Neural progenitor cell (in vitro differentiated cells): ENCODE measurements around the gene IGF2.

Source experiments
- EZH2phosphoT487 ChIP-seq: fragments of 200-600 bp; sonication (generic); IDR thresholded peaks from 2 replicates; pipeline ENCODE4 v1.6.1; 2017; ENCODE audit warnings: antibody characterized with exemption
- TF ChIP-seq, protein P1 (sequence below): fragments of 200-600 bp; sonication (generic); IDR thresholded peaks from 2 replicates; pipeline ENCODE4 v1.5.1; 2017; ENCODE audit warnings: antibody characterized with exemption, mild to moderate bottlenecking

DNA sequence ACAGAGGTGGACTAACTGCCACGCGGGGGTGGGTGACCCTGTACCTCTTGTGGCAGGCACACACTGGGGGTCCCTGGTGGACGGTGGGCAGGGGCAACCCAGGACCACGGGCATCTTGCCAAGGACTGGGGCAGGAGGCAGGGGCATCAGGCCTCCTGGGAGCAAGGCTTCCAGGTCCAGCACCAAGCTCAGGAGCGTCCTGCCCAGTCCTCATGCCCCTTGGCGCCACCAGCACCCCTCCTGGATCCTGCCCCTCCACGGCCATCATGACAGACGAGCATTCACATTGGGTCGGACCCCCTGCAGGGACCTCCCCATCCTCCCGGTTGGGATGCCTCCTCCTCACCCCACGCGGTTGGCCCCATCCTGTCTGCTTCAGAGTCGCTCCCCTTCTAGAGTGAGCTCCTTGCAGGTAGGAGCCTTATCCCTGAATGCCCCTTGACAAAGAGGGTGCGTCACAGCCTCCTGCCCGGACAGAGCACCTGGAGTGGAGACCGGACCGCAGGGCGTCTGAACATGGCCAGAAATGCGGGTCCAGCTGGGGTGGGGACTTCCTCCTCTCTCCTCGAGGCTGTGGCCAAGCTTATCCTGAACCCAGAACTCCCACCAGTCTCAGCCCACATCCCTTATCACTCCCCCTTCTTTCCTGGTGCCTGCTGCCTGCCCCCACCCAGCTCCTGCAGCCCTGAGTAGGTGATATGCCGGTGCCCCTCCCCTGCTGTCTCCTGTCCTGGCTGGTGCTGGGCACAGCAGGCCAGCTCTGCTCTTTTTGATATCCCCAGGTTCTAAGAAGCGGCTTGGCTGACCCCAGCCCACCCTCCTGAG, 40.3 kb downstream of the IGF2 start:
- TF ChIP-seq EZH2phosphoT487 = no peak
- TF ChIP-seq, protein P1, sequence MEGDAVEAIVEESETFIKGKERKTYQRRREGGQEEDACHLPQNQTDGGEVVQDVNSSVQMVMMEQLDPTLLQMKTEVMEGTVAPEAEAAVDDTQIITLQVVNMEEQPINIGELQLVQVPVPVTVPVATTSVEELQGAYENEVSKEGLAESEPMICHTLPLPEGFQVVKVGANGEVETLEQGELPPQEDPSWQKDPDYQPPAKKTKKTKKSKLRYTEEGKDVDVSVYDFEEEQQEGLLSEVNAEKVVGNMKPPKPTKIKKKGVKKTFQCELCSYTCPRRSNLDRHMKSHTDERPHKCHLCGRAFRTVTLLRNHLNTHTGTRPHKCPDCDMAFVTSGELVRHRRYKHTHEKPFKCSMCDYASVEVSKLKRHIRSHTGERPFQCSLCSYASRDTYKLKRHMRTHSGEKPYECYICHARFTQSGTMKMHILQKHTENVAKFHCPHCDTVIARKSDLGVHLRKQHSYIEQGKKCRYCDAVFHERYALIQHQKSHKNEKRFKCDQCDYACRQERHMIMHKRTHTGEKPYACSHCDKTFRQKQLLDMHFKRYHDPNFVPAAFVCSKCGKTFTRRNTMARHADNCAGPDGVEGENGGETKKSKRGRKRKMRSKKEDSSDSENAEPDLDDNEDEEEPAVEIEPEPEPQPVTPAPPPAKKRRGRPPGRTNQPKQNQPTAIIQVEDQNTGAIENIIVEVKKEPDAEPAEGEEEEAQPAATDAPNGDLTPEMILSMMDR = no peak
